HEK293T (cell line): ENCODE results near the gene RIMBP2.

Source experiments
- ARNT ChIP-seq: fragments of 450-650 bp; IDR thresholded peaks from 2 replicates; pipeline ENCODE4 v1.6.1; 2017; ENCODE audit warnings: mild to moderate bottlenecking
- FOXA1 ChIP-seq: fragments of 450-650 bp; IDR thresholded peaks from 2 replicates; pipeline ENCODE4 v1.6.1; 2016; ENCODE audit warnings: mild to moderate bottlenecking
- SP1 ChIP-seq: fragments of 450-650 bp; IDR thresholded peaks from 2 replicates; pipeline ENCODE4 v1.6.1; 2017
- SUZ12 ChIP-seq: fragments of 450-650 bp; IDR thresholded peaks from 2 replicates; pipeline ENCODE4 v1.6.1; 2016; ENCODE audit warnings: mild to moderate bottlenecking
- TARDBP ChIP-seq: fragments of 450-650 bp; IDR thresholded peaks from 2 replicates; pipeline ENCODE4 v1.6.1; 2016

GRCh38 chr12:130371296-130371695, 344.8 kb downstream of the RIMBP2 start:
- TF ChIP-seq FOXA1, result no peak
- TF ChIP-seq SUZ12, result no peak
- TF ChIP-seq ARNT, result no peak
- no peak for TF ChIP-seq SP1
- TF ChIP-seq TARDBP, result no peak
